Fibroblast of villous mesenchyme (primary cell): ENCODE results near the gene PRSS12. TPM values are rescaled to one million over a fixed set of nuclear protein-coding genes. Genes with fewer than 3 reads are reported as not detected.
"Not testable (repeated sequence)": the region's sequence is repeated elsewhere in the genome, so short reads cannot be mapped to it uniquely, and the experiment has no call there.

ENCODE experiments used
- DNase-seq: peaks from one replicate; pipeline ENCODE4 v3.0.0-alpha.2; 2010; ENCODE audit warnings: low read depth
- H3K4me3 ChIP-seq: 2 replicates; pipeline ENCODE4 v1.5.1; 2011; ENCODE audit warnings: low read depth, mild to moderate bottlenecking, low read length
- total RNA-seq: library from RNA; depleted of rRNA; stranded (reverse); fragments of >200 nt; gene quantifications from 2 replicates; pipeline ENCODE4 v1.2.3, GENCODE V29; 2012
- TF ChIP-seq, protein P1 (sequence below): IDR thresholded peaks from 2 replicates; pipeline ENCODE4 v1.5.1; 2012; ENCODE audit warnings: low read depth, mild to moderate bottlenecking, low read length; ENCODE audit not compliant: insufficient read depth

The PRSS12 gene
- total RNA-seq, 1 donor = 11.7 TPM

DNA sequence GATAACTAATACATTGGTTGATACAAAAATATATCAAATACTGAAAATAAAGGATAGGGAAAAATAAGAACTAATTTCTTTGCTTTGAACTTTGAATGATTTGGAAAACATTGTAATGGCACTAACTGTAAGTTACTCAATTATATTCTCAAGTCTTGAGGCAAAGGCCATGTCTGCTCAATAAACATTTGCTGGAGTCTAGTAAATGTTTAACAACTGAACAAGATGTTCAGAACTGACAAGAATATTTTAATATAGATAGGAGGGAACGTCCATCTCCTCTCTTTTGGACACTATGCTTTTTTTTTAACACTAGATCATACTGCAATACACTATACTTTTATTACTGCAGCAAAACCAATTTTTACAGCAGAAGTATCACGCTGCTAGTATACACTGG lies 76.2 kb downstream of the PRSS12 start:
- TF ChIP-seq, protein P1, sequence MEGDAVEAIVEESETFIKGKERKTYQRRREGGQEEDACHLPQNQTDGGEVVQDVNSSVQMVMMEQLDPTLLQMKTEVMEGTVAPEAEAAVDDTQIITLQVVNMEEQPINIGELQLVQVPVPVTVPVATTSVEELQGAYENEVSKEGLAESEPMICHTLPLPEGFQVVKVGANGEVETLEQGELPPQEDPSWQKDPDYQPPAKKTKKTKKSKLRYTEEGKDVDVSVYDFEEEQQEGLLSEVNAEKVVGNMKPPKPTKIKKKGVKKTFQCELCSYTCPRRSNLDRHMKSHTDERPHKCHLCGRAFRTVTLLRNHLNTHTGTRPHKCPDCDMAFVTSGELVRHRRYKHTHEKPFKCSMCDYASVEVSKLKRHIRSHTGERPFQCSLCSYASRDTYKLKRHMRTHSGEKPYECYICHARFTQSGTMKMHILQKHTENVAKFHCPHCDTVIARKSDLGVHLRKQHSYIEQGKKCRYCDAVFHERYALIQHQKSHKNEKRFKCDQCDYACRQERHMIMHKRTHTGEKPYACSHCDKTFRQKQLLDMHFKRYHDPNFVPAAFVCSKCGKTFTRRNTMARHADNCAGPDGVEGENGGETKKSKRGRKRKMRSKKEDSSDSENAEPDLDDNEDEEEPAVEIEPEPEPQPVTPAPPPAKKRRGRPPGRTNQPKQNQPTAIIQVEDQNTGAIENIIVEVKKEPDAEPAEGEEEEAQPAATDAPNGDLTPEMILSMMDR = no peak
- DNase-seq = no peak
- H3K4me3 ChIP-seq = no peak overlapping the region

DNA sequence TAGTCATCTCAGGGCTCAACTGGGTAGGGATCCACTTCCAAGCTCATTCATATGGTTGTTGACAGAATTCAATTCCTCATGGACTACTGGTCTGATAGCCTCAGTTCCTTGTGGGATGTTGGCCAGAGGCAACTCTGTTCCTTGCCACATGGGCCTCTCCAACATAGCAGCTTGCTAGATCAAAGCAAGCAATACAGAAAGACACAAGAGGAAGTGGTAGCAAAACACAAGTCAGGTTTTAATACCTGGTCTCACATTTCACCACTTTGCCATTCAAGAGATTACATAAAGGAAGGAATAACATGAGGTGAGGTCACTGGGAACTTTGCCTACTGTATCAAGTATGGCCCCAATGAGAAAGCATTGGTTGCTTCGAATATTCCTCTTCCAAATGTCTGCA lies 79.2 kb downstream of the PRSS12 start:
- TF ChIP-seq, protein P1 = no peak
- no peak overlapping the region for H3K4me3 ChIP-seq
- no peak for DNase-seq

DNA sequence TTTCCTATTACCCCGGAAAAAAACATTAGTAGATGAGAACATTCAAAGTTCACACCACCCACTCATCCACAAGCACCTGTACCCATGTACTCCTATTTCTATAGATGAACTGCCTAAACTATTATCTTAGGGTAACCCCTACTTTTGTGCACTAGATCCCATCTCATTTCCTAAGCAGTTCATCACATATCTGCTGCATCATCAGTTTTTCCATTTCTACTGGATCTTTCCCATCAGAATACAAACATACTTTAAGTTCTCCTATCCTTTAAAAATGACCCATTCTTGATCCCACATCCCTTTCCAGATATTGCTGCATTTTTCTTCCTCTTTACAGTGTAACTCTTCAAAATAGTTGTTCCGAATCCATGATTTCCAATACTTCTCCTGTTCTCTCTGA lies 81.0 kb downstream of the PRSS12 start:
- TF ChIP-seq, protein P1 = no peak
- DNase-seq = no peak
- H3K4me3 ChIP-seq = no peak overlapping the region

DNA sequence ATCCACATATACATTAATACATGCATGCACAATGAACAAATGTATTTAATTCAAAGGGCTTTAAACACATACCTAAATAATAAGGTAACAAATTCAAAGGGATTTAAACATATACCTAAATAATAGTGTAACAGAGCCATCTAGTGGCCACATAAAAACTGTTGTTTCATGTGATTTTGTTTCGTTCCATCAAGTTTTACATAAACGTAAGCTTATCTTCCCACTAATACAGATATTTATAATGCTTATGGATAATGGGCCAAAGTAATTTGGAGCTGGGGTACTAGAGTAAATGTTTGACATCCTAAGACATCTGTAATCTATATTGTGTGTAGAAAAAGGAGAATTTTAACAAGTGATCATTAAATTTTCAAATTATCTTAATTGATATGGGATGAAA lies 82.3 kb downstream of the PRSS12 start:
- DNase-seq = peak; percentile 64
- TF ChIP-seq, protein P1 = peak; percentile 55
- H3K4me3 ChIP-seq = no peak overlapping the region

DNA sequence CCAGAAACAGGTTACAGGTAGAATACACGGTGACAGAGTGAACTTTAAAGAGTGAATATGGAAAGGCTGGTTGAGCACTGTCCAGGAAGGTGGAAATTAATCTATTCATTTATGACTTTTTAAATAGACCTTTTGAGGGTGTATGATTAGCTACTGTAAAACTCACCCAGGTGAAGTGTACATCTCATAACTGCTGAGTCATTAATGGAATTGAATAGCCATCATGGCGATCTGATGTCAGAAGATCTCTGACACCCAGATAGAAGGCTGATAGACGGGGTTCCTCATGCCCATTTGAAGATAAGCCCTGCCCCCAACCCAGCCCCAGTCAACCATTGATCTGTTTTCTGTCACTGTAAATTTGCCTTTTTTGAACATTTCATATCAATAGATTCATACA lies 84.0 kb downstream of the PRSS12 start:
- DNase-seq = no peak
- H3K4me3 ChIP-seq = no peak overlapping the region
- TF ChIP-seq, protein P1 = no peak

DNA sequence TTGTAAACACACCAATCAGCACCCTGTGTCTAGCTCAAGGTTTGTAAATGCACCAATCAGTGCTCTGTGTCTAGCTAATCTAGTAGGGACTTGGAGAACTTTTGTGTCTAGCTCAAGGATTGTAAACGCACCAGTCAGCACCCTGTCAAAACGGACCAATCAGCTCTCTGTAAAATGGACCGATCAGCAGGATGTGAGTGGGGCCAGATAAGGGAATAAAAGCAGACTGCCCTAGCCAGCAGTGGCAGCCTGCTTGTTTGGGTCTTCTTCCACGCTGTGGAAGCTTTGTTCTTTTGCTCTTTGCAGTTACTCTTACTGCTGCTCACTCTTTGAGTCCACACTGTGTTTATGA lies 86.7 kb downstream of the PRSS12 start:
- not testable (repeated sequence) for DNase-seq, H3K4me3 ChIP-seq

DNA sequence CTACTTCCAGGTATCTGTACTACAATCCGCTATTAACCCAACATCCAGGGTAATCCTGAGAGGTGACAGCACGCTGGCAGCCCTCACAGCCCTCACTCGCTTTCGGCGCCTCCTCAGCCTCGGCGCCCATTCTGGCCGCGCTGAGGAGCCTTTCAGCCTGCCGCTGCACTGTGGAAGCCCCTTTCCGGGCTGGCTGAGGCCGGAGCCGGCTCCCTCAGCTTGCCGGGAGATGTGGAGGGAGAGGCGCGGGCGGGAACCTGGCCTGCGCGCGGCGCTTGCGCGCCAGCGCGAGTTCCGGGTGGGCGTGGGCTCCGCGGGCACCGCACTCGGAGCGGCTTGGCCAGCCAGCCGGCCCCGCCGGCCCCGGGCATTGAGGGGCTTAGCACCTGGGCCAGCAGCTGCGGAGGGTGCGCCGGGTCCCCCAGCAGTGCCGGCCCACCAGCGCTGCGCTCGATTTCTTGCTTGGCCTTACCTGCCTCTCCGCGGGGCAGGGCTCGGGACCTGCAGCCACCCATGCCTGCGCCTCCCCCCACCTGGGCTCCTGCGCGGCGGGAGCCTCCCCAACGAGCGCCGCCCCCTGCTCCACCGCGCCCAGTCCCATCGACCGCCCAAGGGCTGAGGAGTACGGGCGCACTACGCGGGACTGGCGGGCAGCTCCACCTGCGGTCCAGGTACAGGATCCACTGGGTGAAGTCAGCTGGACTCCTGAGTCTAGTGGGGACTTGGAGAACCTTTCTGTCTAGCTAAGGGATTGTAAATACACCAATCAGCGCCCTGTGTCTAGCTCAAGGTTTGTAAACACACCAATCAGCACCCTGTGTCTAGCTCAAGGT lies 87.3 kb downstream of the PRSS12 start:
- no peak for DNase-seq

More for the DNA sequence above, 87.3 kb downstream of the PRSS12 start:
- H3K4me3 ChIP-seq = peak overlapping the region; percentile 54
- TF ChIP-seq, protein P1 = no peak
